Lower leg skin (tissue), 3 donors: ENCODE results near the gene UBE2J2.

Source experiments
- CTCF ChIP-seq, 3 donors: fragments of 450-650 bp; IDR thresholded peaks; one replicate each; pipeline ENCODE4 v1.5.1; 2016; ENCODE audit warnings: antibody characterized with exemption in 3 of 3, mild to moderate bottlenecking in 3 of 3, moderate library complexity in 2 of 3
- POLR2A ChIP-seq, 2 donors: fragments of 450-650 bp; IDR thresholded peaks; one replicate each; pipeline ENCODE4 v1.6.1; 2016 to 2017; ENCODE audit warnings: antibody characterized with exemption in 2 of 2, mild to moderate bottlenecking in 1 of 2, moderate library complexity in 1 of 2

- TF ChIP-seq CTCF (IDR thresholded peaks at IDR 0.05), result no peak
- TF ChIP-seq POLR2A (IDR thresholded peaks at IDR 0.05), result no peak
Measured at GRCh38 chr1:1242461-1243265, 31.0 kb downstream of the UBE2J2 start.
